MM.1S (cell line): ENCODE results near the gene BGN.

Experiments
- DNase-seq: peaks from one replicate; pipeline ENCODE4 v3.0.0-alpha.2; 2015
- H2AFZ ChIP-seq: fragments of 300-600 bp; sonication (generic); 2 replicates; pipeline ENCODE4 v1.6.0; 2016; ENCODE audit warnings: antibody characterized with exemption, low read length
- H3F3A ChIP-seq: fragments of 300-600 bp; sonication (generic); 2 replicates; pipeline ENCODE4 v1.6.1; 2016; ENCODE audit warnings: mild to moderate bottlenecking, antibody characterized with exemption, low read length, moderate library complexity, mixed read lengths; ENCODE audit not compliant: insufficient read depth
- H3K27ac ChIP-seq: fragments of 300-600 bp; sonication (generic); 2 replicates; pipeline ENCODE4 v1.5.1; 2016; ENCODE audit warnings: mild to moderate bottlenecking, low read length
- H3K27me3 ChIP-seq: fragments of 300-600 bp; sonication (generic); replicated peaks from 2 replicates; pipeline ENCODE4 v1.6.0; 2016; ENCODE audit warnings: low read length; ENCODE audit not compliant: insufficient read depth
- H3K36me3 ChIP-seq: fragments of 300-600 bp; sonication (generic); replicated peaks from 2 replicates; pipeline ENCODE4 v1.6.1; 2016; ENCODE audit warnings: mild to moderate bottlenecking, low read length, mixed read lengths; ENCODE audit not compliant: insufficient read depth
- H3K4me1 ChIP-seq: fragments of 300-600 bp; sonication (generic); 2 replicates; pipeline ENCODE4 v1.6.1; 2016; ENCODE audit warnings: low read length, mixed read lengths
- H3K4me2 ChIP-seq: fragments of 300-600 bp; sonication (generic); 2 replicates; pipeline ENCODE4 v1.6.0; 2016; ENCODE audit warnings: low read depth, low read length
- H3K4me3 ChIP-seq: fragments of 300-600 bp; sonication (generic); 2 replicates; pipeline ENCODE4 v1.5.1; 2016; ENCODE audit warnings: low read length, mixed read lengths
- H3K79me2 ChIP-seq: fragments of 300-600 bp; sonication (generic); 2 replicates; pipeline ENCODE4 v1.6.1; 2016; ENCODE audit warnings: mixed run types, low read length, mixed read lengths
- H3K9ac ChIP-seq: fragments of 300-600 bp; sonication (generic); 2 replicates; pipeline ENCODE4 v1.6.1; 2016; ENCODE audit warnings: low read length, mixed read lengths
- H3K9me2 ChIP-seq: fragments of 300-600 bp; sonication (generic); replicated peaks from 2 replicates; pipeline ENCODE4 v1.6.1; 2016; ENCODE audit warnings: mild to moderate bottlenecking, low read length, mixed read lengths; ENCODE audit not compliant: insufficient read depth
- H3K9me3 ChIP-seq: fragments of 300-600 bp; sonication (generic); replicated peaks from 2 replicates; pipeline ENCODE4 v1.6.1; 2016; ENCODE audit warnings: mild to moderate bottlenecking, low read length, mixed read lengths; ENCODE audit not compliant: insufficient read depth
- H4K20me1 ChIP-seq: fragments of 300-600 bp; sonication (generic); 2 replicates; pipeline ENCODE4 v1.6.1; 2016; ENCODE audit warnings: mild to moderate bottlenecking, low read length, moderate library complexity, mixed read lengths; ENCODE audit not compliant: insufficient read depth
- EZH2 ChIP-seq: fragments of 300-600 bp; sonication (generic); optimal IDR thresholded peaks from 2 replicates; pipeline ENCODE3; 2017; ENCODE audit warnings: low read depth, mild to moderate bottlenecking, antibody characterized with exemption, low read length, mixed read lengths
- EZH2phosphoT487 ChIP-seq: fragments of 300-600 bp; sonication (generic); IDR thresholded peaks from 2 replicates; pipeline ENCODE4 v1.6.1; 2018; ENCODE audit warnings: antibody characterized with exemption, low read length
- TF ChIP-seq, protein P1 (sequence below): fragments of 300-600 bp; sonication (generic); IDR thresholded peaks from 2 replicates; pipeline ENCODE4 v1.5.1; 2016; ENCODE audit warnings: antibody characterized with exemption, low read length, mixed read lengths

BGN gene

GRCh38 chrX:153462291-153462690 is 32.5 kb upstream of the BGN start:
- Histone ChIP-seq H3K27me3 (no peaks in the 10 kb centered on the region), H3K9me3 (no peaks in the 10 kb centered on the region), H3K9me2 (no peaks in the 10 kb centered on the region), H3K79me2 (no peaks in the 10 kb centered on the region), H2AFZ (no peak overlapping the region), H3K4me3 (no peak overlapping the region), H3F3A (no peaks in the 10 kb centered on the region), H4K20me1 (no peaks in the 10 kb centered on the region), H3K4me2 (no peak overlapping the region), H3K4me1 (no peaks in the 10 kb centered on the region), H3K36me3 (no peaks in the 10 kb centered on the region; the same call in 1 of the 2 replicates), H3K27ac (no peak overlapping the region), H3K9ac (no peak overlapping the region)
- DNase-seq, result no peak
- TF ChIP-seq EZH2phosphoT487, result no peak

DNA sequence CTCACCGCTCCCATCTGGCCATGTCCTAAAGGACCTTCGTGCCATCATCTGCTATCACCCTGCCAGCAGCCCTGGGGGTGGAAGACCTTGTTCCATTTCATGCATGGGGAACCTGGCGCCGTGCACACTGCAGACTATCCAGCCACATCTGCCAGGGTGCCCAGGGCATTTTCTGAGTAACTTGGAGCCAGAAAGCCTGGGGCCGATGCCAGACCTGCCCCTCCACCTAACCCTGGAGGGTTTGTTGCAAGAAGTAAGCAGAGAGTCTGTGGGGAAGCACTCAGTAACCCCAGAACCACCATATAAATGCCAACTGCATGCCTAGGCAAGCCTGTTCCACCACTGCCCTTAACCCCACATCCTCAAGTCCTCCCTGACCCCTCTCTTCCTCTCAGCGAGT is 31.7 kb upstream of the BGN start:
- no peaks in the 10 kb centered on the region for H3K9me3 ChIP-seq
- TF ChIP-seq EZH2 (no peak), EZH2phosphoT487 (no peak)
- TF ChIP-seq, protein P1, sequence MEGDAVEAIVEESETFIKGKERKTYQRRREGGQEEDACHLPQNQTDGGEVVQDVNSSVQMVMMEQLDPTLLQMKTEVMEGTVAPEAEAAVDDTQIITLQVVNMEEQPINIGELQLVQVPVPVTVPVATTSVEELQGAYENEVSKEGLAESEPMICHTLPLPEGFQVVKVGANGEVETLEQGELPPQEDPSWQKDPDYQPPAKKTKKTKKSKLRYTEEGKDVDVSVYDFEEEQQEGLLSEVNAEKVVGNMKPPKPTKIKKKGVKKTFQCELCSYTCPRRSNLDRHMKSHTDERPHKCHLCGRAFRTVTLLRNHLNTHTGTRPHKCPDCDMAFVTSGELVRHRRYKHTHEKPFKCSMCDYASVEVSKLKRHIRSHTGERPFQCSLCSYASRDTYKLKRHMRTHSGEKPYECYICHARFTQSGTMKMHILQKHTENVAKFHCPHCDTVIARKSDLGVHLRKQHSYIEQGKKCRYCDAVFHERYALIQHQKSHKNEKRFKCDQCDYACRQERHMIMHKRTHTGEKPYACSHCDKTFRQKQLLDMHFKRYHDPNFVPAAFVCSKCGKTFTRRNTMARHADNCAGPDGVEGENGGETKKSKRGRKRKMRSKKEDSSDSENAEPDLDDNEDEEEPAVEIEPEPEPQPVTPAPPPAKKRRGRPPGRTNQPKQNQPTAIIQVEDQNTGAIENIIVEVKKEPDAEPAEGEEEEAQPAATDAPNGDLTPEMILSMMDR, result no peak
- no peak overlapping the region for H3K4me2 ChIP-seq
- H3K9me2 ChIP-seq, result no peaks in the 10 kb centered on the region
- H3K36me3 ChIP-seq, result no peaks in the 10 kb centered on the region; the same call in 1 of the 2 replicates
- H3K4me3 ChIP-seq, result no peak overlapping the region
- no peak overlapping the region for H2AFZ ChIP-seq
- H4K20me1 ChIP-seq, result no peaks in the 10 kb centered on the region
- H3K79me2 ChIP-seq, result no peaks in the 10 kb centered on the region
- no peak for DNase-seq
- H3K27me3 ChIP-seq, result no peaks in the 10 kb centered on the region
- no peak overlapping the region for H3K9ac ChIP-seq
- H3F3A ChIP-seq, result no peaks in the 10 kb centered on the region
- no peaks in the 10 kb centered on the region for H3K4me1 ChIP-seq
- no peak overlapping the region for H3K27ac ChIP-seq

- Histone ChIP-seq H3K36me3 (no peaks in the 10 kb centered on the region; the same call in 1 of the 2 replicates), H3K4me3 (no peak overlapping the region), H3K27ac (no peak overlapping the region), H3K27me3 (no peaks in the 10 kb centered on the region), H3F3A (no peaks in the 10 kb centered on the region), H3K9me2 (no peaks in the 10 kb centered on the region), H3K4me2 (no peak overlapping the region), H3K79me2 (no peaks in the 10 kb centered on the region), H4K20me1 (no peaks in the 10 kb centered on the region), H3K4me1 (no peaks in the 10 kb centered on the region), H3K9ac (no peak overlapping the region), H3K9me3 (no peaks in the 10 kb centered on the region), H2AFZ (no peak overlapping the region)
- no peak for DNase-seq
- TF ChIP-seq, protein P1, result no peak
- TF ChIP-seq EZH2 (no peak), EZH2phosphoT487 (no peak)
Observed at GRCh38 chrX:153463556-153463955, 31.2 kb upstream of the BGN start.

DNA sequence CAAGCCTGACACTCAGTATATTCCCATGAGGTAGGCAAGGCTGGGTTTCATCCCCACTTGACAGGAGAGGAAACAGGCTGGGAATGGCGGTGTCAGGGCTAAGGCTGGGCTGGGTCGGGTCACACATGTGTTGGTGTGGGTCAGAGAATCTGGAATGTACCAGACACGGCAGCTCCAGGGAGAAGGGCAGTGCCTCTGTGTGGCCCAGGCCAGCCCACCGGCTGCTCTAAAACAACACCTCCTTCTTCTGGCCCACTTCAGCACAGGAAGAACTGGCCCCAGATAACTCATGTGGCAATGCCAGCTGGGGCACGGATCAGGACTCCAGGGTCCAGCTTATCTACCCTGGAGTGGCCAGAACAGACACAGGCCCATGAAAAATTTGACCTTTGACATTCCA is 30.7 kb upstream of the BGN start:
- H3K9me3 ChIP-seq, result no peaks in the 10 kb centered on the region
- H3K27me3 ChIP-seq, result no peaks in the 10 kb centered on the region
- H3K9ac ChIP-seq, result no peak overlapping the region

More for the DNA sequence above, 30.7 kb upstream of the BGN start:
- no peak overlapping the region for H3K4me2 ChIP-seq
- no peak for DNase-seq
- no peaks in the 10 kb centered on the region for H3K9me2 ChIP-seq
- no peaks in the 10 kb centered on the region for H3K4me1 ChIP-seq
- H3K4me3 ChIP-seq, result no peak overlapping the region
- H3F3A ChIP-seq, result no peaks in the 10 kb centered on the region
- TF ChIP-seq EZH2phosphoT487 (no peak), EZH2 (no peak)
- TF ChIP-seq, protein P1, result no peak
- H3K36me3 ChIP-seq, result no peaks in the 10 kb centered on the region; the same call in 1 of the 2 replicates
- no peaks in the 10 kb centered on the region for H4K20me1 ChIP-seq
- no peaks in the 10 kb centered on the region for H3K79me2 ChIP-seq
- H2AFZ ChIP-seq, result no peak overlapping the region
- H3K27ac ChIP-seq, result no peak overlapping the region
